Measurements from ENCODE around the gene ARHGEF19.
A peak's percentile ranks its signal among the peaks of the same experiment; 100 is the strongest.

Gene ARHGEF19

GRCh38 chr1:16221499-16221898, 9.0 kb upstream of the ARHGEF19 start:
- no peak for TF ChIP-seq CTCF (IDR thresholded peaks at IDR 0.05; ENCODE audit: unreplicated experiment in 3 of 3)
- Mint-ChIP-seq H3K9me3 (no peaks in the 10 kb centered on the region), H3K4me1 (peaks cover 5% of the 10 kb centered on the region), H3K27me3 (ENCODE audit: low read depth) (peaks cover 54% of the 10 kb centered on the region), H3K36me3 (ENCODE audit: low read depth) (no peaks in the 10 kb centered on the region), H3K27ac (no peak overlapping the region), H3K4me3 (no peak overlapping the region)

DNA sequence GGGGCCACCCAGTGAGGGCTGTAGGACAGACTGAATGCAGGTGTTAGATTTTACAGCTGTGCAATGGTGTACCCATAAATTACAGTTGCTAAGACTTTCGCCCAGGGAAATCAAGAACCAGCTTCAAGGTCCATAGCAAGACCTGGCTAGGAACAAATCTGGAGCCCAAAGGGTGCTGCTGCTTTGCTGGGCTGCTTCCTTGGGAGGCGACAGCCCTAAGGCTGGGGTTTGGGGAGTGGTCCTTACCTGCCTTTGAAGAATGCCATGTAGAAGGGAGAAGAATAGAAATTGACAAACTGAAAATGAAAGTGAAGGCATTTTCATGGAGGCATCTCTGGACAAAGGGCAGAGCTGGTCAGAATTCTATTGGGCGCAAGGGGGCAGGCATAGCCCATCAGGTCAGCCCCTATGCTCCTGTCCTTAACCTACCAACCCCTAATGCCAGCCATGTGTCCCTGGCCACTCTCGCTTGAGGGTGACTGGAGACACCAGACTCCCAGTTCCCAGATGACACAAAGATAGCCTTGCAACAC, 7.6 kb upstream of the ARHGEF19 start:
- Mint-ChIP-seq H3K9me3 (no peaks in the 10 kb centered on the region), H3K4me1 (peaks cover 15% of the 10 kb centered on the region), H3K36me3 (ENCODE audit: low read depth) (no peaks in the 10 kb centered on the region), H3K27me3 (ENCODE audit: low read depth) (peaks cover 43% of the 10 kb centered on the region), H3K4me3 (no peak overlapping the region), H3K27ac (no peak overlapping the region)
- no peak for TF ChIP-seq CTCF (IDR thresholded peaks at IDR 0.05; ENCODE audit: unreplicated experiment in 3 of 3)

- no peak for TF ChIP-seq CTCF (IDR thresholded peaks at IDR 0.05; ENCODE audit: unreplicated experiment in 3 of 3)
- Mint-ChIP-seq H3K9me3 (no peaks in the 10 kb centered on the region), H3K36me3 (ENCODE audit: low read depth) (no peaks in the 10 kb centered on the region), H3K4me3 (peak overlapping the region; percentile 30 to 89 (median 68)), H3K27ac (no peak overlapping the region), H3K27me3 (ENCODE audit: low read depth) (peaks cover 29% of the 10 kb centered on the region), H3K4me1 (peaks cover 15% of the 10 kb centered on the region)
Observed at GRCh38 chr1:16218674-16219071, 6.2 kb upstream of the ARHGEF19 start.

- no peak for TF ChIP-seq CTCF (IDR thresholded peaks at IDR 0.05; ENCODE audit: unreplicated experiment in 3 of 3)
- peak overlapping the region; percentile 88 to 93 (median 89) for H3K4me3 Mint-ChIP-seq
- no peak overlapping the region for H3K27ac Mint-ChIP-seq
- no peaks in the 10 kb centered on the region for H3K9me3 Mint-ChIP-seq
- no peaks in the 10 kb centered on the region for H3K36me3 Mint-ChIP-seq (ENCODE audit: low read depth)
- peaks cover 26% of the 10 kb centered on the region for H3K27me3 Mint-ChIP-seq (ENCODE audit: low read depth)
- H3K4me1 Mint-ChIP-seq, result peaks cover 15% of the 10 kb centered on the region
Observed at GRCh38 chr1:16218014-16218673, 5.7 kb upstream of the ARHGEF19 start.

- no peaks in the 10 kb centered on the region for H3K36me3 Mint-ChIP-seq (ENCODE audit: low read depth)
- TF ChIP-seq CTCF (IDR thresholded peaks at IDR 0.05; ENCODE audit: unreplicated experiment in 3 of 3), result no peak
- H3K27ac Mint-ChIP-seq, result peak overlapping the region in 2 of 3 experiments; percentile 21 to 42
- H3K9me3 Mint-ChIP-seq, result no peaks in the 10 kb centered on the region
- H3K4me1 Mint-ChIP-seq, result peaks cover 15% of the 10 kb centered on the region
- H3K27me3 Mint-ChIP-seq (ENCODE audit: low read depth), result peaks cover 26% of the 10 kb centered on the region
- peak overlapping the region; percentile 88 to 93 (median 89) for H3K4me3 Mint-ChIP-seq
Observed at GRCh38 chr1:16217061-16217785, 4.8 kb upstream of the ARHGEF19 start.
